IPS DF 6.9 (cell line): ENCODE measurements around the gene DOHH.
"Not testable (repeated sequence)": the region's sequence is repeated elsewhere in the genome, so short reads cannot be mapped to it uniquely, and the experiment has no call there.

Experiments
- DNase-seq: peaks from one replicate; pipeline ENCODE4 v3.0.0-alpha.2; 2013; ENCODE audit warnings: low read depth, low spot score
- H3K27ac ChIP-seq: one replicate; pipeline ENCODE4 v1.5.1; 2013; ENCODE audit warnings: low read length, control low read depth
- H3K27me3 ChIP-seq: 2 replicates; pipeline ENCODE4 v1.6.1; 2013; ENCODE audit warnings: mild to moderate bottlenecking, low read length; ENCODE audit not compliant: control insufficient read depth, insufficient read depth
- H3K36me3 ChIP-seq: 2 replicates; pipeline ENCODE4 v1.6.1; 2013; ENCODE audit warnings: low read length; ENCODE audit not compliant: control insufficient read depth, insufficient read depth
- H3K4me1 ChIP-seq: 2 replicates; pipeline ENCODE4 v1.6.1; 2013; ENCODE audit warnings: low read length; ENCODE audit not compliant: control insufficient read depth, insufficient read depth
- H3K4me3 ChIP-seq: 2 replicates; pipeline ENCODE4 v1.5.1; 2013; ENCODE audit warnings: mild to moderate bottlenecking, low read length
- H3K9me3 ChIP-seq: 2 replicates; pipeline ENCODE4 v1.6.1; 2013; ENCODE audit warnings: low read length, inconsistent platforms; ENCODE audit not compliant: control insufficient read depth, insufficient read depth
- WGBS: extraction: QIAGEN DNeasy Blood & Tissue Kit; methylation state at CpG from one replicate; pipeline ENCODE4 v1.1.7; 2013; ENCODE audit warnings: mixed read lengths, missing lambda C conversion rate; ENCODE audit not compliant: insufficient read length, insufficient coverage; 5-methylcytosine and 5-hydroxymethylcytosine counted together

DOHH gene

DNA sequence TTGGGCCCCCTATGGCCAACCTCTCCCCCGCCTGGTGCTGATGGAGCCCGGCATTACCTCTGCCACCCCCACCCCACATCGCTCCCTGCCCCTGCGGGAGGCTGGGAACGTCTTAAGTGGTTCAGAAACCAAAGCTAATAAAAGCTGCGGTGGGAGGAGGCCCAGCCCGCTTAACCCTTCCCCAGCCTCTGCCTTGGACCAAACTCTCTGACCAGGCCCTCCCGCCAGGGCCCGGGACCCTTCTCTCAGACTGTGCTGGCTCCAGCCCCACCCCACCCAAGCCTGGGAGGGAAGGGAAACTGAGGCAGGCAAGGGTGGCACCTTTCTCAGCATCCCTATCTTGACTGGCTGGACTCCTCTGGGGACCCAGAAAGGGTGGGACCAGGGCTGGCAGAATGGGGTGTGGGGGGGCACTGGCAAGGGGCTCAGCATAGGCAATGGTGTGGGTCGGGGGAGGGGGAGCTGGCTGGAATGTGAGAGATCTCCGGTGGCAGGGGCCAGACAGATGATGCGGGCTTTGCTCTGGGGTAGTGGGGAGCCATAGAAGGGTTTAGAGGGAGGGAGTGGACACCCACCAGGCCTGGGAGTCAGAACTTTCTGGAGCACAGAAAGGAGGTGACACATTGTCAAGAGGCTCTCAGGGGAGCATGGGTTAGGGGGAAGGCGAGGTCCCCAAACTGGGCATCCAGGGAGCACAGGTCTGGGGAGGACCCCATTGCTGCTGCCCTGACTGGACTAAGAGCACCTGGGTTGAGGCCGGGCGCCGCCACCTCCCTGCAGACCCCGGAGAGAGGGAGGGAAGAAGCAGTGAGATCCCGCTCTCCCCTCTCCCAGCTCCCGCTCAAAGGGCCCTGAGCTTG, 42.0 kb downstream of the DOHH start:
- Histone ChIP-seq H3K4me3 (no peak overlapping the region), H3K27me3 (peaks cover 15% of the 10 kb centered on the region), H3K27ac (no peak overlapping the region), H3K9me3 (no peaks in the 10 kb centered on the region), H3K4me1 (peaks cover 4% of the 10 kb centered on the region; the same call in 1 of the 2 replicates), H3K36me3 (no peaks in the 10 kb centered on the region)
- no CpG with 5 or more reads among the region's 19 CpGs for WGBS
- DNase-seq = no peak

DNA sequence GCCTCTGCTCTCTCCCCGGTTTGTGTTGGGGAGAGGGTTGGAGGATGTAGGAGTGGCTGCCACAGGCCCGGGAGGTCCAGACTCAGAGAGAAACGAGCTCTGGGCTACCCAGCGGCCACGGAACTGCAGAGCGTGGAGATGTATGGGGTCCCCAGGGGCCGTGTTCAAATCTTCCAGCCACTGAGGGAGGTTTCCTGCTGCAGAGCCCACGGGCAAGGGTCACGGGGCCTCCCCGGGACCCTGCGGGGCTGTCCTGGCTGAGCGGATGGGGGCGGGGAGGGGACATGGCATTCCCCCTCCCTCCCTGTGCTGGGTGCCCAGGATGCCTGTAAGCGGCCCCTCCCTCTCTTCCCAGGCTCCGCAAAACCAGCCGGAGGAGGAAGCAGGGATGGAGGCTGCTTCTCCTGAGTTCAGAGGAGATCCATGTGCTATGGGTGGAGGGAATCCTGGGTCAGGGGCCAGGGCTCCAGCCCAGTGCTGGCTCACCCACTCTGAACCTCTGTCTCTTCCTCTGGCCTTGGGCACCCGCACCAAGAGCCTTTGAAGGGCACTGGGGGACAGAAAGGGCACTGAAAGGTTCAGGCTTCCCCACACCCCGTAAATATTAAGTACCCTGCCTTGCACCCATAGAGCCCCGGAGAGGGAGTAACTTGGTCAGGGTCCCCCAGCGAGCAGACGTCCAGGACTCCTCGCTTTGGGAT, 42.8 kb downstream of the DOHH start:
- no CpG with 5 or more reads among the region's 22 CpGs for WGBS
- no peak for DNase-seq
- Histone ChIP-seq H3K27ac (no peak overlapping the region), H3K4me3 (no peak overlapping the region), H3K4me1 (peaks cover 4% of the 10 kb centered on the region; the same call in 1 of the 2 replicates), H3K36me3 (no peaks in the 10 kb centered on the region), H3K9me3 (no peaks in the 10 kb centered on the region), H3K27me3 (peaks cover 8% of the 10 kb centered on the region)

- Histone ChIP-seq H3K27me3 (peaks cover 4% of the 10 kb centered on the region; the same call in 1 of the 2 replicates), H3K4me3 (no peak overlapping the region), H3K9me3 (no peaks in the 10 kb centered on the region), H3K36me3 (no peaks in the 10 kb centered on the region), H3K4me1 (peaks cover 4% of the 10 kb centered on the region; the same call in 1 of the 2 replicates), H3K27ac (no peak overlapping the region)
- WGBS = no CpG with 5 or more reads among the region's 18 CpGs
- no peak for DNase-seq
Observed at GRCh38 chr19:3456925-3457527, 43.4 kb downstream of the DOHH start.

DNA sequence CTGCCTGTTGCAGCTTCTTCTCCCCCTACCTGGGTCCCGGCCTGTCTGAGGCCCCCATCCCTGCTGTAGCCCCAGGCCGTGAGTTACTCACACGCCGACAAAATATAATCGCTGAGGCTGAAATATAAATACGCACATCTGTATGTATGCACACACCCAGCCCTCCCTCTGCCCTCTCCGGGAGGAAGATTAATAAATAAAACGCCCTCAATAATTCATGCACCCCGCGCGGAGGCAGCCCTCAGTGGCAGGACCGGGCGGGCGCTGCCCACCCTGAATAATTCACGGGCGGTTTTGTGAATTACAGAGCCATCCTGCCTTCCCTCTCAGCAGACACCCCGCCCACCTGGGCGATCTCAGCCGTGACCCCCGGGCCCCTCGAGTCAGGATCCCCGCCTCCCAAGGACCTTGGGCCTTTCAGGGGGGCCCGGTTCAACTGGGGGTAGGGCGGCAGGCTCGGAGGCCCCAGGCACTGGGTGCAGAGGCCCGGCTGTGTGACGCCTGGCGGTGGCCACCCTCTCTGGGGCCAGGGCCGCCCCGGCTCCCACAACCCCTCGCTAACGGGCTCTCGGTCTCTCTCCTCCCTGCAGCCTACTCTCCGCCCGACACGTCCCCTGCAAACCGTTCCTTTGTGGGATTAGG, 44.4 kb downstream of the DOHH start:
- DNase-seq = no peak
- H3K9me3 ChIP-seq = no peaks in the 10 kb centered on the region
- H3K27ac ChIP-seq = no peak overlapping the region
- peaks cover 4% of the 10 kb centered on the region; the same call in 1 of the 2 replicates for H3K27me3 ChIP-seq
- WGBS = no CpG with 5 or more reads among the region's 37 CpGs
- H3K4me3 ChIP-seq = no peak overlapping the region
- H3K36me3 ChIP-seq = no peaks in the 10 kb centered on the region
- H3K4me1 ChIP-seq = peaks cover 4% of the 10 kb centered on the region; the same call in 1 of the 2 replicates

- peaks cover 4% of the 10 kb centered on the region; the same call in 1 of the 2 replicates for H3K27me3 ChIP-seq
- no CpG with 5 or more reads among the region's 7 CpGs for WGBS
- no peak for DNase-seq
- H3K4me1 ChIP-seq = peaks cover 4% of the 10 kb centered on the region; the same call in 1 of the 2 replicates
- no peak overlapping the region for H3K27ac ChIP-seq
- no peaks in the 10 kb centered on the region for H3K36me3 ChIP-seq
- H3K4me3 ChIP-seq = no peak overlapping the region
- H3K9me3 ChIP-seq = no peaks in the 10 kb centered on the region
Observed at GRCh38 chr19:3455393-3455955, 45.0 kb downstream of the DOHH start.

GRCh38 chr19:3454656-3455392, 45.6 kb downstream of the DOHH start:
- Histone ChIP-seq H3K36me3 (no peaks in the 10 kb centered on the region), H3K27ac (no peak overlapping the region), H3K4me1 (peaks cover 4% of the 10 kb centered on the region; the same call in 1 of the 2 replicates), H3K27me3 (peaks cover 4% of the 10 kb centered on the region; the same call in 1 of the 2 replicates), H3K4me3 (no peak overlapping the region), H3K9me3 (no peaks in the 10 kb centered on the region)
- no CpG with 5 or more reads among the region's 15 CpGs for WGBS
- no peak for DNase-seq

- Histone ChIP-seq H3K27me3 (peaks cover 4% of the 10 kb centered on the region; the same call in 1 of the 2 replicates), H3K36me3 (no peaks in the 10 kb centered on the region), H3K27ac (no peak overlapping the region), H3K4me1 (peaks cover 4% of the 10 kb centered on the region; the same call in 1 of the 2 replicates), H3K9me3 (no peaks in the 10 kb centered on the region), H3K4me3 (no peak overlapping the region)
- DNase-seq = no peak
- no CpG with 5 or more reads among the region's 25 CpGs for WGBS
Observed at GRCh38 chr19:3453840-3454239, 46.6 kb downstream of the DOHH start.

DNA sequence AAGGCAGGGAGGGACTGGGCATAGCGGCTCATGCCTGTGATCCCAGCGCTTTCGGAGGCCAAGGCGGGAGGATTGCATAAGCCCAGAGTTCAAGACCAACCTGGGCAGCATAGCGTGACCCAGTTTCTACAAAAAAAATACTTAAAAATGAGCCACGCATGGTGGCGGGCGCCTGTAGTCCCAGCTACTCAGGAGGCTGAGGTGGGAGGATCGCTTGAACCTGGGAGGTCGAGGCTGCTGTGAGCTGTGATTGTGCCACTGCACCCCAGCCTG, 47.6 kb downstream of the DOHH start:
- H3K9me3 ChIP-seq, H3K27me3 ChIP-seq, H3K4me1 ChIP-seq, H3K27ac ChIP-seq, H3K4me3 ChIP-seq, H3K36me3 ChIP-seq, DNase-seq: not testable (repeated sequence)
- no CpG with 5 or more reads among the region's 10 CpGs for WGBS

GRCh38 chr19:3452171-3452941, 48.1 kb downstream of the DOHH start:
- Histone ChIP-seq H3K9me3 (no peaks in the 10 kb centered on the region), H3K4me3 (no peak overlapping the region), H3K27ac (no peak overlapping the region), H3K4me1 (peaks cover 1% of the 10 kb centered on the region; the same call in 1 of the 2 replicates), H3K27me3 (no peaks in the 10 kb centered on the region), H3K36me3 (no peaks in the 10 kb centered on the region)
- no CpG with 5 or more reads among the region's 38 CpGs for WGBS
- no peak for DNase-seq
